Cardiac muscle cell (in vitro differentiated cells and primary cell): ENCODE data around the gene RAI14. TPM values are rescaled to one million over a fixed set of nuclear protein-coding genes. Genes with fewer than 3 reads are reported as not detected.

Experiments used
- DNase-seq, 2 donors: peaks; one replicate each; pipeline versions ENCODE4 v3.0.0 to v3.0.0-alpha.2; 2010 to 2017; ENCODE audit warnings: low read depth in 1 of 2, low spot score in 1 of 2
- H3K27ac ChIP-seq: fragments of 200-600 bp; sonication (generic); 2 replicates; pipeline ENCODE4 v1.5.1; 2016
- H3K27me3 ChIP-seq: fragments of 200-600 bp; sonication (generic); 2 replicates; pipeline ENCODE4 v1.6.0; 2016; ENCODE audit warnings: control low read depth
- H3K36me3 ChIP-seq: fragments of 200-600 bp; sonication (generic); 2 replicates; pipeline ENCODE4 v1.5.1; 2016; ENCODE audit warnings: control low read depth
- H3K4me1 ChIP-seq: fragments of 200-600 bp; sonication (generic); 2 replicates; pipeline ENCODE4 v1.8.1; 2017; ENCODE audit warnings: low read depth, mild to moderate bottlenecking, mixed run types
- H3K4me3 ChIP-seq: fragments of 200-600 bp; sonication (generic); 2 replicates; pipeline ENCODE4 v1.5.1; 2016; ENCODE audit warnings: mild to moderate bottlenecking
- H3K9me3 ChIP-seq: fragments of 200-600 bp; sonication (generic); 2 replicates; pipeline ENCODE4 v1.5.1; 2017; ENCODE audit warnings: low read depth, mild to moderate bottlenecking, control low read depth
- polyA plus RNA-seq: library from polyadenylated mRNA; unstranded; fragments of >200 nt; fragmentation: Nextera tagmentation; extraction: Ambion mirVana; gene quantifications from 2 replicates; pipeline ENCODE4 v1.2.1, GENCODE V29; 2016
- total RNA-seq: library from RNA; depleted of rRNA; stranded (reverse); fragments of >200 nt; gene quantifications from 2 replicates; pipeline ENCODE4 v1.2.3, GENCODE V29; 2016
- TF ChIP-seq, protein P1 (sequence below): IDR thresholded peaks from 2 replicates; pipeline ENCODE4 v1.5.1; 2012; ENCODE audit warnings: low read depth, mild to moderate bottlenecking, low read length

The RAI14 gene
- total and polyA plus RNA-seq, 2 experiments from 2014 or later, result 9.6 to 11.6 TPM

DNA sequence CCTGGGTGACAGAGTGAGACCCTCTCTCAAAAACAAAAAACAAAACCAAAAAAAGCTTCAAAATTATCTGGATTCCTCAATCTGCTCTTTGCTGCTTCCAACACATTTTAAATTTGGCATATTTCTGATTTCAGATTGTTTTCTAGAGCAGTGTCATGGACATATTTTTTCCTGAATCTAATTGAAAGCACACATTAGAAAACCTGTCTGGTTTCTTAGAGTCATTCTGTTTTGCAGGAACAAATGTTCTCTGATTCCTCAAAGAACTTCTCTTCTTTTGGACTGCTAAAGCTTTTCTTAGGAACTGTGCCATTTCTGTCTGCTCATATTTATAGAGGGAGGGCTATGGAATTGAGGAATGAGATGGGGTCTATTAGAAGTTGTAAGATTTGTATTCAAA lies 81.6 kb downstream of the RAI14 start:
- no peak for DNase-seq
- Histone ChIP-seq H3K4me3 (no peak overlapping the region), H3K27ac (no peak overlapping the region), H3K9me3 (no peaks in the 10 kb centered on the region), H3K36me3 (no peaks in the 10 kb centered on the region), H3K4me1 (peaks cover 4% of the 10 kb centered on the region), H3K27me3 (no peaks in the 10 kb centered on the region)
- TF ChIP-seq, protein P1, sequence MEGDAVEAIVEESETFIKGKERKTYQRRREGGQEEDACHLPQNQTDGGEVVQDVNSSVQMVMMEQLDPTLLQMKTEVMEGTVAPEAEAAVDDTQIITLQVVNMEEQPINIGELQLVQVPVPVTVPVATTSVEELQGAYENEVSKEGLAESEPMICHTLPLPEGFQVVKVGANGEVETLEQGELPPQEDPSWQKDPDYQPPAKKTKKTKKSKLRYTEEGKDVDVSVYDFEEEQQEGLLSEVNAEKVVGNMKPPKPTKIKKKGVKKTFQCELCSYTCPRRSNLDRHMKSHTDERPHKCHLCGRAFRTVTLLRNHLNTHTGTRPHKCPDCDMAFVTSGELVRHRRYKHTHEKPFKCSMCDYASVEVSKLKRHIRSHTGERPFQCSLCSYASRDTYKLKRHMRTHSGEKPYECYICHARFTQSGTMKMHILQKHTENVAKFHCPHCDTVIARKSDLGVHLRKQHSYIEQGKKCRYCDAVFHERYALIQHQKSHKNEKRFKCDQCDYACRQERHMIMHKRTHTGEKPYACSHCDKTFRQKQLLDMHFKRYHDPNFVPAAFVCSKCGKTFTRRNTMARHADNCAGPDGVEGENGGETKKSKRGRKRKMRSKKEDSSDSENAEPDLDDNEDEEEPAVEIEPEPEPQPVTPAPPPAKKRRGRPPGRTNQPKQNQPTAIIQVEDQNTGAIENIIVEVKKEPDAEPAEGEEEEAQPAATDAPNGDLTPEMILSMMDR, result no peak

DNA sequence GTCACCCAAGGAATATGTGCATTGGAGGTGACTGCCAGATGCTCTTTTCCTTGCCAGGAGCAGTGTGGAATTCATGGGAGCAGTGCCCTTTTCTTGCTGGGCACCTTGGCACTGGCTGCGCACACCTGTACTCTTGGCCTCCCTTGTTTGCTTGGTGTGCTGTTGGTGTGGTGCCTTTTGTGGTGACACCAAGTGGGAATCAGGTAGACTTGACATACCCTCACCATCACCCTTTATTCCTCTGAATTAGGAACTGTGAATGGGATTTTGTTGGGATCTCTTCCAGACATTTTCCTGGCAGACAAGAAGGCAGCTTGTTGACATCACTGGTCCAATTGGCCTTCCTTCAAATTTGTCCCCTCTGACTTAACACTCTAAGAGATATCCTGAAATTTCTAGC lies 82.3 kb downstream of the RAI14 start:
- no peaks in the 10 kb centered on the region for H3K36me3 ChIP-seq
- H3K27me3 ChIP-seq, result no peaks in the 10 kb centered on the region
- H3K9me3 ChIP-seq, result no peaks in the 10 kb centered on the region
- TF ChIP-seq, protein P1, result no peak
- peaks cover 4% of the 10 kb centered on the region for H3K4me1 ChIP-seq
- H3K27ac ChIP-seq, result no peak overlapping the region
- H3K4me3 ChIP-seq, result no peak overlapping the region
- peak in 1 of 2 donors; percentile 64 for DNase-seq

DNA sequence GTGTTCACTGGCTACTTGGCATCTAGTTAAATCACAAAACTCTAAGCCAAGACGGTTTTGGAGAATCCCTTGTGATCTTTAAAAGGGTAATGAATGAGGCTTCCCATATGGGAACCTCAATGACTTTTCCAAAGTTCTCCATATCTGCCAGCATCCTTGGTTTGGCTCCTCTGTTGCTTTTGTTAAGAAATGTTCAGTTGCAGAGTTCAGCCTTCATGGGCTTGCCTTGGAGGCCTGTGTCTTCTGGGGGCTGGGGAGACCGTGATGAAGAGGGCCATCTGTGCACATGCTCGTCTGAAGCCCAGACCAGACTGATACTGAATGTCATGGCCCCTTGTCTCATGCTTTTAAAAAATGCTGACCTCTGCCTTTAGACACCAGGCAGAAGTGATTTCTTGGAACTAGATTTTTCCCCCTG lies 84.3 kb downstream of the RAI14 start:
- Histone ChIP-seq H3K27ac (no peak overlapping the region), H3K4me1 (peaks cover 12% of the 10 kb centered on the region), H3K9me3 (no peaks in the 10 kb centered on the region), H3K4me3 (no peak overlapping the region), H3K27me3 (no peaks in the 10 kb centered on the region), H3K36me3 (no peaks in the 10 kb centered on the region)
- TF ChIP-seq, protein P1, result no peak
- DNase-seq, result peak in 1 of 2 donors; percentile 34

DNA sequence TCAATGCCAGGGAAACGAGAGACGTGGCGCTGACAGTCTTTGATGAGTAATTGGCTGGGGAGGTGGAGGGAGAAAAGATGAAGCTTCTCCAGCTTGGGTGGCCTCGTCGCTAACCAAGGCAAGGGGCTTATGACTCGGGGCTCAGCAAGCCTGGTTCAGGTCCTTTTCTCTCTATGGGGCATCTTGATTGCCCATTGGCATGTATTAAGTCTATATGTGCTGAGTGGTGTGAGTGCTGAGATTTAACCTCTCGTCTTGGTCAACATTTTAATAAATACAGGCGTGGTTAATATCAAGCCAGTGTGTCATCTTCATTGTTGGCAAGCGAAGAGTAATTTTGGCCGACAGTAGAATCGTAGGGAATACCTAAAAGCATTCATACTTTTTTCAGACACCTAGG lies 85.9 kb downstream of the RAI14 start:
- DNase-seq, result no peak
- H3K27ac ChIP-seq, result no peak overlapping the region
- TF ChIP-seq, protein P1, result no peak

DNA sequence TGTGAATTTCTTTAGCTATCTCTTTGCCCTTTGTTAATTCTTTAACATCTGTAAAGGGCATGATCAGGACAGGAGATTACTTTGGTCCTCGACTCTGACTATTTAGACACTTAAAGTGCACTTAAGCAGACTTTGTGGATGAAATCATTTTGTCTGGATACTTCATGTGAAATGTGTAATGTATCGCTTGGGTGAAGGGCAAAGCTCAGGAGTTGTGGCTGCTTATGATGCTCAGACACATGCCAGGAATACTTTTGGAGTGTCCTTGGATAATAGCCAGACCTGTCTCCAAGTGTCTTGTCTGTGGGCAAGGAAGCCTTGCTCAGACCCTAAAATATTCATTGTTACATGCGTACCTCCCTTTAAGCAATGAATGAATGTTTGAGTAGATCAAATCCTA lies 87.8 kb downstream of the RAI14 start:
- peak; percentile 53 to 82 for DNase-seq
- TF ChIP-seq, protein P1, result no peak
- Histone ChIP-seq H3K4me3 (no peak overlapping the region), H3K27ac (peak overlapping the region; percentile 70), H3K27me3 (no peaks in the 10 kb centered on the region), H3K4me1 (peaks cover 12% of the 10 kb centered on the region), H3K36me3 (no peaks in the 10 kb centered on the region), H3K9me3 (no peaks in the 10 kb centered on the region)

More for the DNA sequence above, 85.9 kb downstream of the RAI14 start:
- Histone ChIP-seq H3K9me3 (no peaks in the 10 kb centered on the region), H3K4me1 (peaks cover 12% of the 10 kb centered on the region), H3K27me3 (no peaks in the 10 kb centered on the region), H3K4me3 (no peak overlapping the region), H3K36me3 (no peaks in the 10 kb centered on the region)

DNA sequence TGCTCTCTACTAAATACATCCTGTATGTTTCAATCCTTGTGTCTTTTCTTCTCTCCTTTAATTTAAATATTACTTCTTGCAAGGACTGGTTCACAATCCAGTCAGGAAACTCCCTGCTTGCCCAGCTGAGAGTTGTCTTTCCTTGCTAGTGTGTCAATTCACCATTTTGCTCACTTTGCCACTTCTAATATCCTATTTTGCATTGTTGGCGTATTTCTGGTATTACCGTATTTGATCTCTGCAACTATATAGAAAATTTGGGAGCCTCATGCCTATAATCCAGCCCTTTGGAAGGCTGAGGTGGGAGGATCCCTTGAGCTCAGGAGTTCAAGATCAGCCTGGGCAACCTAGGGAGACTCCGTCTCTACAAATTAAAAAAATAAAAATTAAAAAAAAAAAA lies 92.3 kb downstream of the RAI14 start:
- peaks cover 8% of the 10 kb centered on the region for H3K4me1 ChIP-seq
- no peaks in the 10 kb centered on the region for H3K9me3 ChIP-seq
- TF ChIP-seq, protein P1, result no peak
- no peak for DNase-seq
- no peak overlapping the region for H3K4me3 ChIP-seq
- no peak overlapping the region for H3K27ac ChIP-seq
- H3K36me3 ChIP-seq, result no peaks in the 10 kb centered on the region
- no peaks in the 10 kb centered on the region for H3K27me3 ChIP-seq
